ENCODE data around the gene TBL1XR1. TPM values are rescaled to one million over a fixed set of nuclear protein-coding genes. Genes with fewer than 3 reads are reported as not detected.

The TBL1XR1 gene
- total RNA-seq, 1 experiment from 2014 or later = 192 TPM

- Histone ChIP-seq H3K9me3 (ENCODE audit: control insufficient read depth, insufficient read depth, low read depth, low read length) (no peaks in the 10 kb centered on the region), H3K27me3 (ENCODE audit: control insufficient read depth, insufficient read depth, low read length) (no peaks in the 10 kb centered on the region), H3K36me3 (ENCODE audit: control insufficient read depth, insufficient read depth, low read length) (no peaks in the 10 kb centered on the region; the same call in 1 of the 2 replicates), H3K27ac (ENCODE audit: low read length) (peak overlapping the region; percentile 100), H3K4me1 (ENCODE audit: control insufficient read depth, insufficient read depth, low read length) (peaks cover 43% of the 10 kb centered on the region), H3K4me3 (ENCODE audit: low read depth in 2 of 2, low read length in 2 of 2) (peak overlapping the region; percentile 75 to 84)
- in situ Hi-C loops (cut with HindIII; ENCODE audit: low pct_unique_long_range_greater_than_20kb, low sequenced_read_pairs) = no loop called here
- ChIA-PET CTCF (no interaction called here), POLR2A (interaction anchor here (0.6 kb wide), 2 partner anchors 65 to 144 kb away, joined by 3 read pairs; no protein-coding TSS in a partner anchor)
- no TSS peak for BruUV-seq (replicated peaks)
- TF ChIP-seq POLR2AphosphoS5 (IDR thresholded peaks at IDR 0.05; ENCODE audit: low read depth, low read length) = no peak
- TF ChIP-seq, protein P1, sequence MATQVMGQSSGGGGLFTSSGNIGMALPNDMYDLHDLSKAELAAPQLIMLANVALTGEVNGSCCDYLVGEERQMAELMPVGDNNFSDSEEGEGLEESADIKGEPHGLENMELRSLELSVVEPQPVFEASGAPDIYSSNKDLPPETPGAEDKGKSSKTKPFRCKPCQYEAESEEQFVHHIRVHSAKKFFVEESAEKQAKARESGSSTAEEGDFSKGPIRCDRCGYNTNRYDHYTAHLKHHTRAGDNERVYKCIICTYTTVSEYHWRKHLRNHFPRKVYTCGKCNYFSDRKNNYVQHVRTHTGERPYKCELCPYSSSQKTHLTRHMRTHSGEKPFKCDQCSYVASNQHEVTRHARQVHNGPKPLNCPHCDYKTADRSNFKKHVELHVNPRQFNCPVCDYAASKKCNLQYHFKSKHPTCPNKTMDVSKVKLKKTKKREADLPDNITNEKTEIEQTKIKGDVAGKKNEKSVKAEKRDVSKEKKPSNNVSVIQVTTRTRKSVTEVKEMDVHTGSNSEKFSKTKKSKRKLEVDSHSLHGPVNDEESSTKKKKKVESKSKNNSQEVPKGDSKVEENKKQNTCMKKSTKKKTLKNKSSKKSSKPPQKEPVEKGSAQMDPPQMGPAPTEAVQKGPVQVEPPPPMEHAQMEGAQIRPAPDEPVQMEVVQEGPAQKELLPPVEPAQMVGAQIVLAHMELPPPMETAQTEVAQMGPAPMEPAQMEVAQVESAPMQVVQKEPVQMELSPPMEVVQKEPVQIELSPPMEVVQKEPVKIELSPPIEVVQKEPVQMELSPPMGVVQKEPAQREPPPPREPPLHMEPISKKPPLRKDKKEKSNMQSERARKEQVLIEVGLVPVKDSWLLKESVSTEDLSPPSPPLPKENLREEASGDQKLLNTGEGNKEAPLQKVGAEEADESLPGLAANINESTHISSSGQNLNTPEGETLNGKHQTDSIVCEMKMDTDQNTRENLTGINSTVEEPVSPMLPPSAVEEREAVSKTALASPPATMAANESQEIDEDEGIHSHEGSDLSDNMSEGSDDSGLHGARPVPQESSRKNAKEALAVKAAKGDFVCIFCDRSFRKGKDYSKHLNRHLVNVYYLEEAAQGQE (IDR thresholded peaks at IDR 0.05; ENCODE audit: insufficient read depth in 1 of 2, low read depth in 2 of 2, low read length in 1 of 2) = no peak
- TF ChIP-seq SIN3A (IDR thresholded peaks at IDR 0.05; ENCODE audit: borderline replicate concordance, insufficient read depth, low read depth, low read length) = no peak
- peak; percentile 88 for TF ChIP-seq TCF7L2 (IDR thresholded peaks at IDR 0.05; ENCODE audit: low read depth, low read length)
- TF ChIP-seq, protein P2, sequence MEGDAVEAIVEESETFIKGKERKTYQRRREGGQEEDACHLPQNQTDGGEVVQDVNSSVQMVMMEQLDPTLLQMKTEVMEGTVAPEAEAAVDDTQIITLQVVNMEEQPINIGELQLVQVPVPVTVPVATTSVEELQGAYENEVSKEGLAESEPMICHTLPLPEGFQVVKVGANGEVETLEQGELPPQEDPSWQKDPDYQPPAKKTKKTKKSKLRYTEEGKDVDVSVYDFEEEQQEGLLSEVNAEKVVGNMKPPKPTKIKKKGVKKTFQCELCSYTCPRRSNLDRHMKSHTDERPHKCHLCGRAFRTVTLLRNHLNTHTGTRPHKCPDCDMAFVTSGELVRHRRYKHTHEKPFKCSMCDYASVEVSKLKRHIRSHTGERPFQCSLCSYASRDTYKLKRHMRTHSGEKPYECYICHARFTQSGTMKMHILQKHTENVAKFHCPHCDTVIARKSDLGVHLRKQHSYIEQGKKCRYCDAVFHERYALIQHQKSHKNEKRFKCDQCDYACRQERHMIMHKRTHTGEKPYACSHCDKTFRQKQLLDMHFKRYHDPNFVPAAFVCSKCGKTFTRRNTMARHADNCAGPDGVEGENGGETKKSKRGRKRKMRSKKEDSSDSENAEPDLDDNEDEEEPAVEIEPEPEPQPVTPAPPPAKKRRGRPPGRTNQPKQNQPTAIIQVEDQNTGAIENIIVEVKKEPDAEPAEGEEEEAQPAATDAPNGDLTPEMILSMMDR (IDR thresholded peaks at IDR 0.05) = no peak
- DNase-seq (ENCODE audit: low read depth, low spot score) (no peak), ATAC-seq (no peak)
- intact Hi-C loops (cut with micrococcal nuclease; ENCODE audit: unreplicated experiment) = loop anchor here (10.0 kb wide), 2 partner anchors 399 to 1189 kb away; no protein-coding TSS in a partner anchor
Observed at GRCh38 chr3:177196008-177196455, 1.2 kb downstream of the TBL1XR1 start.

GRCh38 chr3:177195242-177195991 lies 1.9 kb downstream of the TBL1XR1 start:
- no peak for DNase-seq (ENCODE audit: low read depth, low spot score)
- no peak for ATAC-seq
- 0 out of 2 replicates have a peak, but pooled peaks have one; percentile 45 for TF ChIP-seq SIN3A (IDR thresholded peaks at IDR 0.05; ENCODE audit: borderline replicate concordance, insufficient read depth, low read depth, low read length)
- TF ChIP-seq, protein P2 (IDR thresholded peaks at IDR 0.05) = no peak
- H3K27ac ChIP-seq (ENCODE audit: low read length) = peak overlapping the region; percentile 100
- no peaks in the 10 kb centered on the region; the same call in 1 of the 2 replicates for H3K36me3 ChIP-seq (ENCODE audit: control insufficient read depth, insufficient read depth, low read length)
- TSS peak; percentile 82 for BruUV-seq (replicated peaks)
- no peaks in the 10 kb centered on the region for H3K27me3 ChIP-seq (ENCODE audit: control insufficient read depth, insufficient read depth, low read length)
- POLR2A ChIA-PET = interaction anchor here (0.6 to 0.7 kb wide), 3 partner anchors 66 to 813 kb away, joined by 3 read pairs; no protein-coding TSS in a partner anchor
- CTCF ChIA-PET = no interaction called here
- H3K4me1 ChIP-seq (ENCODE audit: control insufficient read depth, insufficient read depth, low read length) = peaks cover 49% of the 10 kb centered on the region
- no peaks in the 10 kb centered on the region for H3K9me3 ChIP-seq (ENCODE audit: control insufficient read depth, insufficient read depth, low read depth, low read length)
- H3K4me3 ChIP-seq (ENCODE audit: low read depth in 2 of 2, low read length in 2 of 2) = peak overlapping the region; percentile 75 to 84
- in situ Hi-C loops (cut with HindIII; ENCODE audit: low pct_unique_long_range_greater_than_20kb, low sequenced_read_pairs) (no loop called here), intact Hi-C loops (cut with micrococcal nuclease; ENCODE audit: unreplicated experiment) (loop anchor here (10.0 kb wide), 2 partner anchors 399 to 1189 kb away; no protein-coding TSS in a partner anchor)

All from Panc1 (cell line).